GM12864 (cell line): ENCODE measurements around the gene PLA2G5.
"Not testable (repeated sequence)": the region's sequence is repeated elsewhere in the genome, so short reads cannot be mapped to it uniquely, and the experiment has no call there.

ENCODE experiments used
- DNase-seq: peaks from one replicate; pipeline ENCODE4 v3.0.0-alpha.2; 2011; ENCODE audit warnings: low read depth
- H3K4me3 ChIP-seq: 2 replicates; pipeline ENCODE4 v1.5.1; 2011; ENCODE audit warnings: mild to moderate bottlenecking, low read depth, low read length, control low read depth
- CTCF ChIP-seq: IDR thresholded peaks from 2 replicates; pipeline ENCODE4 v1.5.1; 2011; ENCODE audit warnings: low read depth, mild to moderate bottlenecking, moderate library complexity, low read length, control low read depth, inconsistent platforms; ENCODE audit errors: missing control alignments

The PLA2G5 gene

GRCh38 chr1:20032425-20032824 is 37.6 kb upstream of the PLA2G5 start:
- no peak overlapping the region for H3K4me3 ChIP-seq
- no peak for DNase-seq
- TF ChIP-seq CTCF = no peak

- H3K4me3 ChIP-seq = no peak overlapping the region
- no peak for TF ChIP-seq CTCF
- DNase-seq = no peak
Measured at GRCh38 chr1:20033420-20033819, 36.6 kb upstream of the PLA2G5 start.

- no peak overlapping the region for H3K4me3 ChIP-seq
- no peak for TF ChIP-seq CTCF
- no peak for DNase-seq
Measured at GRCh38 chr1:20035114-20035513, 34.9 kb upstream of the PLA2G5 start.

- DNase-seq = no peak
Measured at GRCh38 chr1:20037877-20038276, 32.1 kb upstream of the PLA2G5 start.

GRCh38 chr1:20047096-20047495 is 22.9 kb upstream of the PLA2G5 start:
- no peak for TF ChIP-seq CTCF
- no peak overlapping the region for H3K4me3 ChIP-seq
- no peak for DNase-seq

More at GRCh38 chr1:20037877-20038276, 32.1 kb upstream of the PLA2G5 start:
- no peak for TF ChIP-seq CTCF
- H3K4me3 ChIP-seq = no peak overlapping the region

GRCh38 chr1:20048563-20048962 is 21.4 kb upstream of the PLA2G5 start:
- H3K4me3 ChIP-seq = no peak overlapping the region
- no peak for TF ChIP-seq CTCF
- DNase-seq = no peak

GRCh38 chr1:20049056-20049798 is 20.8 kb upstream of the PLA2G5 start:
- H3K4me3 ChIP-seq, DNase-seq: not testable (repeated sequence)
